Measurements from ENCODE around the gene RAN.
"Not testable (repeated sequence)": the region's sequence is repeated elsewhere in the genome, so short reads cannot be mapped to it uniquely, and the experiment has no call there.

The RAN gene

DNA sequence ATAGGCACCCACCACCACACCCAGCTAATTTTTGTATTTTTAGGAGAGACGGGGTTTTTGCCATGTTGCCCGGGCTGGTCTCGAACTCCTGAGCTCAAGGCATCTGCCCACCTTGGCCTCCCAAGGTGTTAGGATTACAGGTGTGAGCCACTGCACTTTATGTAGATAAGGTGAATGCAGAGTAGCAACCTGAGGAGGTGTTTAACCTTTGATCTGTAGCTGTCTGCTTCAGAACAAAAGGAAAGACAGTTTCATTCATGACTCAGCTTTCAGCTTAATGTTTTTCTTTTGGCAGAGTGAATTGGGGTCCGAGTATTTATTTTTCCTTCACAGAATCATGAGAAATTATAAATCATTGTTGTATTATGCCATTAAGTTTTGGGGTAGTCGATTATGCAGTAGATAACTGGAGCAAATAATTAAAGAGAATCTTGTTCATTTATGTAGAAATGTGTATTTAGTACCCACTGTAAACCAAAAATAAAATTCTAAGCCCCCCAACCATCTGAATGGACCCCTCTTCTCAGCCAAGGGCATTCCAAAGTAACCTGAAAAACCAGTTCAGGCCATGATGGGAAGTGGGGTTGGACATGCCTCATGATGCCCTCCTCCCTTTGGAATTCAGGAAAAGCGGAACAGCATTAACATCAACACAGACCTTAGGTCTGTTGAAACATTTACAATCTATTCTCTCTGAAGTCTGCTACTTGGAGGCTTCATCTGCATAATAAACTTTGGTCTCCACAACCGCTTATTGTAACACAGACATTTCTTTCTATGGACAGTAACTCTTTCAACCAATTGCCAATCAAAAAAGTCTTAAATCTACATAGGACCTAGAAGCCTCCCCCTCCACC, 22.1 kb upstream of the RAN start:
- no peak for DNase-seq

DNA sequence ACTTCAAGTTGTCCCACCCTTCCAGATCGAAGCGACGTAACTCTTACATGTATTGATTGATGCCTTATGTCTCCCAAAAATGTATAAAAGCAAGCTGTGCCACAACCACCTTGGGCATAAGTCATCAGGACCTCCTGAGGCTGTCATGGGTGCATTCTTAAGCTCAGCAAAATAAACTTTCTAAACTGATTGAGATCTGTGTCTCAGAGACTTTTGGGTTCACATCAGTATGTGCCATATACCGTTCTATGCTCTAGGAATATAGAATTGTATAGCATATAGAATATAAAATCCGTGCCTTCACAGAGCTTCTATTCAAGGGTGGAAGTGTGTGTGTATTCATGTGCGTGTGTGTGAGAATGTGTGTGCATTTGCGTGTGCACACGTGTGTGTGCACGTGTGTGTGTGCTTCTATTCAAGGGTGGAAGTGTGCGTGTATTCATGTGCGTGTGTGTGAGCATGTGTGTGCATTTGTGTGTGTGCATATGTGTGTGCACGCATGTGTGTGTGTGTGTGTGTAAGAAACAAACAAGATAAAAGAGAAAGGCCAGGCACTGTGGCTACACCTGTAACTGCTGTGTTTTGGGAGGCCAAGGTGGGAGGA, 21.3 kb upstream of the RAN start:
- DNase-seq = no peak

DNA sequence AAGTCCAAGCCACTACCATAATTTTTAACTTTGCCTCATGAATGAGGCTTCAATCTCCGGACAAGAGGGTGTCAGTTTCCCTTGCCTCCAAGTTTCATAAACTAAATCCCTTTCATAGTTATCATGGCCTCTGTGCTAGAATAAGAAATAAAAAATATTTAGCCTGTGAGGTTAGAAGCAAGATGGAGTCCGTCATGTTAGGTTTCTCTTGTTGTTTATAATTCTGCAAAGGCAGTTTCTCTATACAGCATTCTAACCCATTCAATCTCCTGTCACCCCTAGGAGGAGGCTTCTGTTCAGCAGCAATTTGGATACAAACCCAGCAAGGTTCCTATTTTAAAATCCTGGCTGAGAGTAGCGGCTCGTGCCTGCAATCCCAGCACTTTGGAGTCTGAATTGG, 15.8 kb upstream of the RAN start:
- DNase-seq = no peak

DNA sequence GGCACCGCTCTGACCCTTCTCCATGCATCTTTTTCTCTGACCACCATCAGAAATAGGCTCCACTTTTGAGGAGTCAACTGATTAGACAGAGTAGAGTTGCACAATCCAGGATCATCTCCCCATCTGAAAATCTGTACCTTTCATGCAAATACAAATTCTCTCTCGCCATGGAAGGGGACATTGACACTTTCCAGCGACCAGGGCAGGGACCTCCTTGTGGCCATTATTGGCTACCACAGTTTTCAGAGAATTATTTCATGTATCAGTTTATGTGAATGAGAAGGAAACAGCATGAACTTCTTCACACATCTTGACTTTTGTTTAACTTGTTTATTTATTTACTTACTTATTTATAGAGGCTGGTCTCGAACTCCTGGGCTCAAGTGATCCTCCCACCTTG, 13.8 kb upstream of the RAN start:
- DNase-seq = no peak

DNA sequence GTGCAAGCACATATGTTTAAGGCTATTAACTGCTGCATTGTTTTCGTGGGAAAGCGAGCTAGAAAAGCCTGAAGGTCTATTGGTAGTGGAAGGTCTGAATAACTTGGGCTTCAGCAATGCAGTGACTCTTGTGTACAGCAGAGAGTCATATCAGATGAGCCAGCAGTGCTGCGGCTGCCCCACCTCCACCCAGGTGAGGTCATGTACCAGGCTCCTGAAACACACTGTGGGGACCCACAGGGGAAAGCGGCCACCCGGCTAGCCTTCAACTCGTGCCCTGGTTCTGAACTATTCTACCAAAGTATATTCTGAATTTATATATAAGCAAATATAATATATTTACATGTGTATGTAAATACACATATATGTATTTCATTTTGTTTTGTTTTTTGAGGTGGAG, 12.7 kb upstream of the RAN start:
- DNase-seq = no peak

DNA sequence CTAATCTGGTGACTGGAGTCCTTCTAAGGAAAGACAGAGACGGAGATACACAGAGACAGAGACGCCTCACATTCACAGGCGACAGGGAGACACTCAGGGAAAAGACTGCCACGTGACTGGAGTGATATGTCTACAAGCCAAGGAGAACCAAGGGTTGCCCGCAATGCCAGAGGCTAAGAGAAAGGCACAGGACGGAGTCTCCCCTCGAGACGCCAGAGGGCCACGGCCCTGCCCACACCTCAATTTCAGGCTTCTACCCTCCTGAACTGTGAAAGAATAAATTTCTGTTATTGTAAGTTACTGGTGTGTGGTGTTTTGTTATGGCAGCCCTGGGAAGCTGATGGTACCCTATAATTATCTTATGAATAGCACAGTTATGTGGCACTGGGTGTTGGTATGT, 11.6 kb upstream of the RAN start:
- no peak for DNase-seq

DNA sequence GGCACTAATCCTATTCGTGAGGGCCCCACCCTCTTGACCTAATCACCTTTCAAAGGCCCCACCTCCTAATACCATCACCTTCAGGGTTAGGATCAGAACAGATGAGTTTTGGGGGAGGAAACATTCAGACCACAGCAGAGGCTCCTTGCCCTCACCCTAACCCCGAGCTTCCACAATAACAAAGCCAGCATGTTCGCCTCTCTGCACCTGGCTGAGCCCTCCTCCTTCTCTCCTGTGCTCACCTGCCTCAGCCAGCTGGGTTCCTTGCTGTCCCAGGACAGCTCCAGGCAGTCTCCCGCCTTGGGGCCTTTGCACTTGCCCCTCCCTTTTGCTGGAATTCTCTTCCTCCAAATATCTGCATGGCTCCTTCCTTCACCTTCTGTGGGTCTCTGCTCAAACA, 9.7 kb upstream of the RAN start:
- DNase-seq = no peak

DNA sequence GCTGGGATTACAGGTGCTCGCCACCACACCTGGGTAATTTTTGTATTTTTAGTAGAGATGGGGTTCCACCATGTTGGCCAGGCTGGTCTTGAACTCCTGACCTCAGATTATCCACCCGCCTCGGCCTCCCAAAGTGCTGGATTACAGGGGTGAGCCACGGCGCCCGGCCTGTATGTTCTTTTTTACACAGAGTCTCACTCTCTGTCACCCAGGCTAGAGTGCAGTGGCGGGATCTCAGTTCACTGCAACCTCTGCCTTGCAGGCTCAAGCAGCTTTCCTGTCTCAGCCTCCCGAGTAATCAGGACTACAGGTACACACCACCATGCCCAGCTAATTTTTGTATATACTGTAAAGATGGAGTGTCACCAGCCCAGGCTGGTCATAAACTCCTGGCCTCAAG, 9.1 kb upstream of the RAN start:
- DNase-seq = not testable (repeated sequence)

DNA sequence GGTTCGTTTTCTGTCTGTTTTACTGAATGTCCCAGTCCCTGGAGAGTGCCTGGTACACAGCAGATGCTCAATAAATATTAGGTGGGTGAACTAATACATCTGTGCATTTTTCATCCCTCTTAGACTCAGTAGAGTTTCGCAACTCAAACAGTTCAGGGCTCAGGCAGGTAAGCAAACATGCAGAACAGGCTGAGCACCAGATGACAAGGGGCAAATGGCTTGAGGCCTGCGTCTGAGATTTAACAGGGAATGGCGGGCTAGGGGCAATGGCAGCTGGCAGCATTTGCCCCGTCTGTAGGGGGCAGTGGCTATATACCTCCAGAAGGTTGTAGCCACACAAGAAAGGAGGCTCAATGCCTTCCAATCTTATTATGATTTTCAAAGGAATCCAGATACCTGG, 8.6 kb upstream of the RAN start:
- no peak for DNase-seq

DNA sequence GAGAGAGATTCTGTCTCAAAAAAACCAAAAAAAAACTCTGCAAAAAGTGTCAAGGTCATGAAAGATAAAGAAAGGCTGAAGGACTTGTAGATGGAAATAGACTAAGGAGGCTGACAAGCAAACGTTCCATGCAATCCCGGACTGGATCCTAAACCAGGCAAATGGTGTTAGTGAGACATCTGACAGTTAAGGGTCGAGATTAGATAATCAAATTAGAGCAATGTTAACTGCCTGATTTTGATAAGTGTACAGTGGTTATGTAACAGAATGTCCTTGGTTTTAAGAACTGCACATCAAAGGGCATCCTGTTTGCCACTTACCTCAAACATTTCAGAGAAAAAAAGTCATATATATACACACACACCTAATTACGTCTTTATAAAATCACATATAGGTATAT, 3.5 kb upstream of the RAN start:
- DNase-seq = no peak

DNA sequence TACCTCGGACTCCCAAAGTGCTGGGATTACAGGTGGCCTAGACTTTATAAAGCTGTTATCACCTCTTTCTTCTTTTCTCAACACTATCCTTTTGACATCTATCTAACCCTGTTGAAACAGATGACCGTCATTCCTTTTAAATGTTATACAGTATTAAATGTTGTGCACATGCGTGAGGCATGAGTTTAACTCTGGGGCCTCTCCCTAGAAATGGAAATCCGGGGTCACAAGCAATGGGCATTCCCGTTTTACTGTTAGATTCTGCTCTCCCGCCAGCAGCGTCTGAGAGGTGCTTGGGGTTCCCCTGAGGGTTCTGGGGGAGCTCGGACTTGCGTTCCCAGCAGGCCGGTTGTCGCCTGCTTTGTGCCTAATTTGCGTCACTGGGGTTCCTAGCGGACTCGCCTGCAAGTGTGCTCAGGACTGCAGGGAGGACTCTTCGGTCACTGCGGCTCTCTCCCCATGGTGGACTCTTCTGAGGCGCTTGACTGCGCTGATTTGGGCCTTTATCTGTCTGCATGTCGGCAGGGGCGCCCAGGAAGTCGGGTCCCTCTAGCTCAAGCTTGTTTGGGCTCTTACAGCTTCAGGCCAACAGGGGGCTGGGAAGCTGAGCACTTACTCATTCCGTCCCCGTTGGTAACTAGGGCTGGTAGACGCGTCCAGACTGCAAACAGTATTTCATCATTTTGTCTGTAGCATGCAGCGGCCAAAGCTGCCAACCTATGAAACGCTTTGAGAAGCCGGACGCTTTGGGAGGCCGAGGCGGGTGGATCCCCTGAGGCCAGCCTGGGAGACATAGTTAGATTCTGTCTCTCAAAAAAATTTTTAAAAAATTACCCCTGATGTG, 1.2 kb upstream of the RAN start:
- peak; percentile 53 to 63 for DNase-seq

DNA sequence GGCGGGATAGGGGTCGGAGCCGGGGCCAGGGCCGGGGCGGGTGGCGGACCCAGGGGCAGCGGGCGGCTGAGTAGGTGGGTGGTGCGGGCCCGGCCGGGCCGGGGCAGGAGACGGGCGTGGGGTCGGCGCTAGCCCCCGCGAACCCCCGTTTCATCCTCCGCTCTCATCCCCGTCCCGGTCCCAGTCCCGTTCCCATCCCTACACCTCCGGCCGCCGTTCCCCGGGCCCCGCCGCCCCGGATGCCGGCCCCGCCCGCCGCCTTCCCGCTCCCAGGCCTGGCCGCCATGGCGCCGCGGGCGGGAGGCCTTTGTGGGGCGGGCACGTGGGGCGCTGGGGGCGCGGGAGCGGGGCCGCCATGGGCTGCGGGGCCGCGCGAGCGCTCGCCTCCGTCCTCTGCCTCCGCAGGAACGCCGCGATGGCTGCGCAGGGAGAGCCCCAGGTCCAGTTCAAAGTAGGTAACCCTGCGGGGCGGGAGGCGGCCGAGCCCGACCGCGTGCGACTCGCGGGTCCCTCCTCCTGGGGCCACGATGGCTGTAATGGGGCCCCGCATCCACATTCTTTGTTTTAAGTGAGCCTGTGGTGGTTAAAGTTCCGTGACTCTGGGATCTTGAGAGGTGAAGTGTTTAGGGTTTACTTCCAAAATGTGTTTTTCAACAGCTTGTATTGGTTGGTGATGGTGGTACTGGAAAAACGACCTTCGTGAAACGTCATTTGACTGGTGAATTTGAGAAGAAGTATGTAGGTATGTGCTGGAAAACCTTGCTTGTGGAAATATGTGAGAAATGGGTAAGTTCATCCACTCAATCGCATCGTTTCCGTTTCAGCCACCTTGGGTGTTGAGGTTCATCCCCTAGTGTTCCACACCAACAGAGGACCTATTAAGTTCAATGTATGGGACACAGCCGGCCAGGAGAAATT, 572 bp downstream of the RAN start:
- DNase-seq = peak in 1 of 2 donors; percentile 34

DNA sequence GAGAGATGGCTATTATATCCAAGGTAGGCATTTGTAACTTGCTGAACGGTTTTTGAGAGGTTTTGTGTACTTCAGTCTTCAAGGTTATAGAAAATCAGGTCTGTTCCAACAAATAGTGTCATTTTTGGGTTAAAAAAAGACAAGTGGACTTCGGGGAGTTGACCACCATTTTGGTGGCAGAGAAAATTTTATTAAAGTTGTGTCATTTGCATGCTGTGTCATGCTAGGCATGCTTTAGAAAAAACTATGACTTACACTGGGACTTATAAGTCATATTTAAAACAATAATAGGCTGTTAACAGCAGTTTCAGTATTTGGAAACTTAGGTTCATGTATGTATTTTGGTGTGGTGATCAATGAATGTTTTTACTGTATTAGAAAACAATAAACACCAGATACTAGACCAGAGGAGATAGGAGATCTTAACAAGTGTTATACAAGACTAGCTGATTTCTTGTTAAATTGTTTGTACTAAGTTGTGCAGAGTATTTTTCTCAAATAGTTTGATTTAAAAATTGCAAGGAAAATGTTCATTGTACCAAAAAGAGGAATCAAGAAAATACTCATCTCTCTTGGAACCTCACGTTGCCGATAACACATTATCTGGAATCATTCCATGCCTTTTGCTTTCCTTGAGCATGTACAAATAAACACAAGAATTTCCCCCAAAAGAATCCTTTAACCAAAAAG, 1.4 kb downstream of the RAN start:
- DNase-seq = no peak

DNA sequence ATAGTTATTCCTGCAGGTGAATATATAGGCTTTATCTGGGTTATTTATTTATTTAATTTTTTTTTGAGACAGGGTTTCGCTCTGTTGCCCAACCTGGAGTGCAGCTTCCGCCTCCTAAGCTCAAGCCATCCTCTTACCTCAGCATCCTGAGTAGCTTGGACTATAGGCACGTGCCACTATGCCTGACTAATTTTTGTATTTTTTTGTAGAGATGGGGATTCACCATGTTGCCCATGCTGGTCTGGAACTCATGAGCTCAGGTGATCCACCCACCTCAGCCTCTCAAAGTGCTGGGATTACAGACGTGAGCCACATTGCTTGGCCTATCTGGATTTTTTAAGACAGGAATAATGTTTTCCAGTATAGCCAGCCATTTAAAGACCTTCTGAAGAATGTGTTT, 2.0 kb downstream of the RAN start:
- no peak for DNase-seq

DNA sequence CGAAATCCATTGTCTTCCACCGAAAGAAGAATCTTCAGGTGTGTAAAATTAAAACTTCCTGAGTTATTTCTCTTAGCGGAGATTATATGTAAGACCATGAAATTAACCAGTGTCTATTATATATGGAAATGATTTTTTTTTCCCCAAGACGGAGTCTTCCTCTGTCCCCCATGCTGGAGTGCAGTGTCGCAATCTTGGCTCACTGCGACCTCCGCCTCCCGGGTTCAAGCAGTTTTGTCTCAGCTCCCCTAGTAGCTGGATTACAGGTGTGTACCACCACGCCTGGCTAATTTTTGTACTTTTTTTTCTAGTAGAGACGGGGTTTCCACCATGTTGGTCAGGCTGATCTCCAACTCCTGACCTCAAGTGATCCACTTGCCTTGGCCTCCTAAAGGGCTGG, 2.8 kb downstream of the RAN start:
- DNase-seq = no peak

DNA sequence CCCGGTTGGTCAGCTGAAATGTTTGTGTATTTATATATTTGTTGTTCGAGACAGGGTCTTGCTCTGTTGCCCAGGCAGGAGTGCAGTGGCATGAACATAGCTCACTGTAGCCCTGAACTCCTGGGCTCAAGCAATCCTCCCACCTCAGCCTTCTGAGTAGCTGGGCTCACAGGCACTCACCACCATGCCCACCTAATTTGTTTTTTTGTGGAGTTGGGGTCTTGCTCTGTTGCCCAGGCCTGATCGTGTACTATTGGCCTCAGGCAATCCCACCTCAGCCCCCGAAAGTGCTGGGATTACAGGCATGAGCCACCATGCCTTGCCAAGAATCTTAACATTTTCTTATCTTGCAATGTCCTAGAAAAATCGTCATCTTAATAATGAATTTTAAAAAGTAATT, 3.3 kb downstream of the RAN start:
- DNase-seq = no peak

DNA sequence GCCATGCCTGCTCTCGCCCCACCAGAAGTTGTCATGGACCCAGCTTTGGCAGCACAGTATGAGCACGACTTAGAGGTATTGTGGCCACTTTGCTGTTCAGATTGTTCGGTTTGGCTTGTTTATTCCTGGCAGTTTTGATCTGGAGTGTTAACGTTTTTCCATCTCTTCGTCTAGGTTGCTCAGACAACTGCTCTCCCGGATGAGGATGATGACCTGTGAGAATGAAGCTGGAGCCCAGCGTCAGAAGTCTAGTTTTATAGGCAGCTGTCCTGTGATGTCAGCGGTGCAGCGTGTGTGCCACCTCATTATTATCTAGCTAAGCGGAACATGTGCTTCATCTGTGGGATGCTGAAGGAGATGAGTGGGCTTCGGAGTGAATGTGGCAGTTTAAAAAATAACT, 3.8 kb downstream of the RAN start:
- not testable (repeated sequence) for DNase-seq

DNA sequence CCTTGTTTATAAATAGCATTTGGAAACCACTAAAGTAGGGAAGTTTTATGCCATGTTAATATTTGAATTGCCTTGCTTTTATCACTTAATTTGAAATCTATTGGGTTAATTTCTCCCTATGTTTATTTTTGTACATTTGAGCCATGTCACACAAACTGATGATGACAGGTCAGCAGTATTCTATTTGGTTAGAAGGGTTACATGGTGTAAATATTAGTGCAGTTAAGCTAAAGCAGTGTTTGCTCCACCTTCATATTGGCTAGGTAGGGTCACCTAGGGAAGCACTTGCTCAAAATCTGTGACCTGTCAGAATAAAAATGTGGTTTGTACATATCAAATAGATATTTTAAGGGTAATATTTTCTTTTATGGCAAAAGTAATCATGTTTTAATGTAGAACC, 4.4 kb downstream of the RAN start:
- DNase-seq = no peak

DNA sequence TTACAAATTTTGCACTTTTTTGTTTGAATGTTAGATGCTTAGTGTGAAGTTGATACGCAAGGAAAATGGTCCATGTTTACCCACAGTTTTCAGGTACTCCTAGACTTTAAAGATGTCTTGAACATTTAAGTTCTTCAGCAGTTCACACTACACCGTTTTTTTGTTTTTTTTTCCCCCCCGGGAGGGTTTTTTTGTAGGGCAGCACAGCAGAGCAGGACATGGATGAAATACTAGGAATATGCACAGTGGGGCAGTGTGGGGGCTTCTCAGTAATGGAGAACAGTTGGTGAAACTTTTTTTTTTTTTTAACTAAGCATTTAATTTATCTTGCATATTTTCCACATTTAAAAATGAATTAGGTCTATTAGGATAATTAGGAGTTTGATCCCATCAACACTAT, 4.9 kb downstream of the RAN start:
- no peak for DNase-seq

DNA sequence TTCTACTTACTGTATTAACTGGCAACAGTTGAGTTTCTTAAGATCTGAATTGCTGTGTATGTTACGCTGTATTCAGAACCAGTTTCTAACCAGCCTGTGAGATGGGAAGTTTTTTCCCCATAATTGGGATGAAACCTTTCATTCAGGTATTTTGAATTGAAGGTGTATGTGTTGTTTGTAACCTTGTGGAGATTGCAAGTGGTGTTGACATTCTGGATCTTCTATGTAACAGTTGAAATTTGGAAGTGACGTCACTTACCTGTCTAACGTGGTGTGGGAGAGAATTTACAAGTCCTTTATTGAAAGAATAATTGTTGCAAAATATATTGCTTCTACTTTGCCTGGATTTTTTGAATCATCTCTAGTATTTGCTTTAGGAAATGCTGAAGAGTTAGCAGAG, 5.5 kb downstream of the RAN start:
- DNase-seq = no peak

DNA sequence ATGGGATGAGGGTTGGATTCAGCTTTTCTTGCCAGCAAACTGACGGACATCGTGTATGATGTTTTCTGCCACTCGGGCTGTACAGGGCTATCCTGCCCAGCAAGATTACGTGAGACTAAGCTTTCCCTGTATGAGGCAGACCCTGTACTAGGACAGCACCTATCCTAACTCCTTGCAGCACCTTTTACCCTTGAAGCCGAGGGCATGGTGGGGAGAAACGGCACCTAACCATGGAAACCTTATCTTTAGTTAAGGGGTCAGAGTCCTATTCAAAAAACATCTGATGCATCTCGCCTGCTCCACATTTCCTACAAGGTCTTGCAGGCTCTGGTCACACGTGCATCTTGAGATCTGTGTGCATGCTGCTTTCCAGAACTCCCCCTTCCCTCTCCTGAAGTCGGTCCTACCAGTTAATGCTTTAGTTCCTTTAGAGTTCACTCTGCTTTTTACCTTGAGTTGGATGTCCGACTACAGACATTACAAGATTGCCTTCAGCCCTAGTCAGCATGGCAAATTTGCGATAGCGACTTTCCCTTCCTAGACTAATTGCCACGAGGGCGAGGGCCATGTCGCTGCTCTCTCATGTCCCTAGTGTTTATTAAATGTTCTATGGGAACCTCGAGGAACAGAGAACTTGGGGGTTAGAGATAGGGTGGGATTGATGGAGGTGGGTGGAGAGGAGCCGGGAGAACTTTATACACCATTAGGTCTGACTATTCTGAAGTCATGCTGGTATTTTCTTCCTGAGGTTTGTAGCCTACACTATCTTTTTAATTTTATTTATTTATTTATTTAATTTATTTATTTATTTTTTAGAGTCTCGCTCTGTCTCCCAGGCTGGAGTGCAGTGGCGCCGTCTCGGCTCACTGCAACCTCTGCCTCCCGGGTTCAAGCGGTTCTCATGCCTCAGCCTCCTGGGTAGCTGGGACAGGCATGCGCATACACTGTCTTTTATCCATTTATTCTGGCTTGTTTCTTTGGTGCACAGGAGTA, 6.6 kb downstream of the RAN start:
- no peak for DNase-seq
